Fibroblast of villous mesenchyme (primary cell): ENCODE measurements around the gene ACTR10. TPM values are rescaled to one million over a fixed set of nuclear protein-coding genes. Genes with fewer than 3 reads are reported as not detected.
A peak's percentile ranks its signal among the peaks of the same experiment; 100 is the strongest.

ENCODE experiments used
- DNase-seq: peaks from one replicate; pipeline ENCODE4 v3.0.0-alpha.2; 2010; ENCODE audit warnings: low read depth
- H3K4me3 ChIP-seq: 2 replicates; pipeline ENCODE4 v1.5.1; 2011; ENCODE audit warnings: low read depth, mild to moderate bottlenecking, low read length
- total RNA-seq: library from RNA; depleted of rRNA; stranded (reverse); fragments of >200 nt; gene quantifications from 2 replicates; pipeline ENCODE4 v1.2.3, GENCODE V29; 2012
- TF ChIP-seq, protein P1 (sequence below): IDR thresholded peaks from 2 replicates; pipeline ENCODE4 v1.5.1; 2012; ENCODE audit warnings: low read depth, mild to moderate bottlenecking, low read length; ENCODE audit not compliant: insufficient read depth

ACTR10 gene
- total RNA-seq, result 57.0 and 57.3 TPM in 2 replicates

GRCh38 chr14:58199726-58200479 is at the start of gene ACTR10:
ACTR10 (plus strand) TSS chr14:58200149; CDS start chr14:58200218, 69 bp downstream.
- DNase-seq, result peak; percentile 65
- peak within 1 kb of the TSS; percentile 87 for H3K4me3 ChIP-seq
- TF ChIP-seq, protein P1, sequence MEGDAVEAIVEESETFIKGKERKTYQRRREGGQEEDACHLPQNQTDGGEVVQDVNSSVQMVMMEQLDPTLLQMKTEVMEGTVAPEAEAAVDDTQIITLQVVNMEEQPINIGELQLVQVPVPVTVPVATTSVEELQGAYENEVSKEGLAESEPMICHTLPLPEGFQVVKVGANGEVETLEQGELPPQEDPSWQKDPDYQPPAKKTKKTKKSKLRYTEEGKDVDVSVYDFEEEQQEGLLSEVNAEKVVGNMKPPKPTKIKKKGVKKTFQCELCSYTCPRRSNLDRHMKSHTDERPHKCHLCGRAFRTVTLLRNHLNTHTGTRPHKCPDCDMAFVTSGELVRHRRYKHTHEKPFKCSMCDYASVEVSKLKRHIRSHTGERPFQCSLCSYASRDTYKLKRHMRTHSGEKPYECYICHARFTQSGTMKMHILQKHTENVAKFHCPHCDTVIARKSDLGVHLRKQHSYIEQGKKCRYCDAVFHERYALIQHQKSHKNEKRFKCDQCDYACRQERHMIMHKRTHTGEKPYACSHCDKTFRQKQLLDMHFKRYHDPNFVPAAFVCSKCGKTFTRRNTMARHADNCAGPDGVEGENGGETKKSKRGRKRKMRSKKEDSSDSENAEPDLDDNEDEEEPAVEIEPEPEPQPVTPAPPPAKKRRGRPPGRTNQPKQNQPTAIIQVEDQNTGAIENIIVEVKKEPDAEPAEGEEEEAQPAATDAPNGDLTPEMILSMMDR, result no peak

DNA sequence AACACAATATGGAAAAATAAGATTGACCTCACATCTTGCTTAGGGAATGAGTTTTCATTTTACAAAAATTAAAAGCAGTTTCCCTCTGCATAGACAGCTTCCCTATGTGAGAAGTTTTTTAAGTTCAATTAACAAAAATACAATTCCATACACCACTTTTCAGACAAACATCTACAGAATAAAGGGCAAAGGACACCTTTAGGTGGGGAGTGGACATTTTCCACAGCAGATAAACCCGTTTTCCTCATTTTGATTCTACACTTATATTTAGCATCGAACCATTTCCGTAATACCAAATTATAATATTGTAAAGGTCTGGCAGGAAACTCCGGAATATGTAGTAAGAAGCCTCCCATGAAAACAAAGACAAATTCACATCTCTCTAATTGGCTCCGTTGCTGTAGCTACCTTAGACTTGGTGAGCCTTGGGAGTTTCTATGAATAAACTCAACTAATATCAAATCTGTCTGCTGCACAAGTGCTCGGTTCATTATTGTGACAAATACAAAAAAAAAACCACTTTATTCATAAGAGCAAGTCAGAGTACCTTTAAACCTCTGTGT is 49.6 kb upstream of the ACTR10 start:
- no peak for DNase-seq
- no peak overlapping the region for H3K4me3 ChIP-seq
- TF ChIP-seq, protein P1, result no peak

DNA sequence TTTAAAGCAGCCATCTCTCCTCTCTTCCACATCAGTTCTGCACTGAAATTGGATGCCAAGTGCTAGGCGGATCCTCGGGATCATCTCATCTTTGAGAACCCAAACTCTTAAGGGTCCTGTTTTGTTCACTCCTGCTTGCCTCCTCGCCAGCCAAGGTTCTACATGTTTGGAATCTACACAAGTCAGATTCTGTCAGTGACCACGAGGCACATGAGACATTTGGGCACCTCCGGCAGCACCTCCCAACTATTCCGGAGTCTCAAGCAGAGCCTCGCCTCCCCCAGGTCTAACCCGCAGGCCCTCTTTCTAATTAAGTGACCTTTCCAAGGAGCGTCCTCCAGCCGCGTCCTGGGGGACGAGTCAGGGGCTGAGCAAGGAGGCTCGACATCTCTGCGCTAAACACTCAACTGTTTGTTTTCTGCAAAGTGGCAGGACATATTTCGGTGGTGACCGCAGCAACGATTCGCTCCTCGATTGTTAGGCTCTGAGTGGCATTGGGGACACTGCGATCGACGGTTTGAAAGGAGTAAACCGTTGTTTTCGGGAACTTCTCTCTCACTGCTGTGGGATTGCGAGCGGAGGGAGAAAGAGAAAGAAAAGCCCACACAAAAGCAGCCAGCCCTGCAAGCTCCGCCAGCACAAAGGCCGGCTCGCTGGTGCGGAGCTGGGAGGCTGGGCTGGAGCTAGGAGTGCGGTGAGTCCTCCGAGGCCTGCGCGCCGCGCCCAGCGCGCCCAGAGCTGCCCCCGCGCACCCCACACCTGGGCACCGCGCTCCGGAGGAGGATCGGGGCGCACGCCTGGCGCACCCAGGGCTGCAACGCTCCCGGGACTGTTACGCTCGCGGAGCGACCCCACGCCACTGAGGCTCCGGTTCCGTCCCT is 48.6 kb upstream of the ACTR10 start:
- DNase-seq, result peak; percentile 31
- TF ChIP-seq, protein P1, result no peak
- peak overlapping the region; percentile 64 for H3K4me3 ChIP-seq

DNA sequence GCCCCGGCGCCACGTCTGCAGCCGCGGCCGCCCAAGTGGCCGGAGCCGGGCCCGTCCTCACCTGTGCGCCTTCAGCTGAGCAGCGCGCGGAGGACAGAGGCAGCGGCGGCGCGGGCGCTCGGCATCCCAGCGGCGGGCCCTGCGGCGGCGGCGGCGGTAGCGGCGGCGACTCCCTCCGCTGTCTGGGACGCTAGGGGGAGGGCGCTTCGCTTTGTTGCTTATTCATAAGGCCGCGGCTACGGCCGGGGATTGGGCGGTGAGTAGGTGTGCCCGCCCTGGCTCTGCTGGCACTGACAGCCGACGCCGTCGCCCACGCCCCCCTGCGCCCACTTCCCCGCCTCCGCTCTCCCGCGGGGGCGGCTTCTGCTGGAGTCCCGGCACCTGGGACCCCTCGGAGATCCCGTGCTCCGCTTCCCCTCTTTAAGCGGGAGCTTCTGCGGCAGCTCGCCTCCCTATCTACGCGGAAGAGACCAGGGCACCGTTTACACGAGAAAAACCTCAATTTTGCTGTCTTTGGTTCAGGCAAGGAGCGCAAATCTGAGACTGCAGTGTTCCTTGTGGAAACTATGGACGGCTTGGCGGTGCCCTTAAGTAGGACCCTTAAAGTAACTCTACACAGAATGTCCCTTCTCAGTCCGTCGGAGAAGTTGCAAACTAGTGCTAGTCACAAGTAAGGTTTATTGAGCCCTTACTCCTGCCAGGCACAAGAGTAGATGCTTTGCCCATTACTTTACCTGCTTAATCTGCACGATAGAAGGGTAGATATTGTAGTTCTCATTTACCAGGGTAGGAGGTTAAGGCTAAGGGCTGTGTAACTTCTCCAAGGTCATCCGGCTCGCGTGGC is 47.7 kb upstream of the ACTR10 start, which contains the start of gene ARMH4:
Gene ARMH4 (minus strand): TSS at position 200 of the 844 bp plus-strand sequence. CDS start 12,855 bp downstream, outside the sequence.
- TF ChIP-seq, protein P1, result peak; percentile 15
- peak within 1 kb of the TSS; percentile 64 for H3K4me3 ChIP-seq
- DNase-seq, result peak; percentile 78

DNA sequence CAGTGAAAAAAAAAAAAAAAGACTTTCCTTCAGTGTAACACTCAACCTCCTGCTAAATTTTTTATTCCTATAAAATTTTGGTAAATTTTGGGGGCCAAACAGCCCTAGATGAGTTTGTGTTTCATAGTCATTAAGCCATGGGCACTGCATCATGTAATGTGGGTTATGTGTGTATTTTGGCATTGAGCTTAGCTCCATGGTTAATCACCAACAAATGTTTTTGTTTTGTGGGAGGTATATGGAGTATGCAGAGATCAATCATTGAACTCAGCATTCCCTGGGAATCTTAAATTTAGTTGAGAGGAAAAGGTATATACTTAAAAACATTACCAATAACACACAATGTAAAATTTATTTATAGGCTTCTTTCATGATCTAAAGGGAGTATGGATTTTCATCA is 39.4 kb upstream of the ACTR10 start:
- no peak for DNase-seq

More for the DNA sequence above, 39.4 kb upstream of the ACTR10 start:
- H3K4me3 ChIP-seq, result no peak overlapping the region
- TF ChIP-seq, protein P1, result no peak
